ENCODE results near the gene NOX3.

DNA sequence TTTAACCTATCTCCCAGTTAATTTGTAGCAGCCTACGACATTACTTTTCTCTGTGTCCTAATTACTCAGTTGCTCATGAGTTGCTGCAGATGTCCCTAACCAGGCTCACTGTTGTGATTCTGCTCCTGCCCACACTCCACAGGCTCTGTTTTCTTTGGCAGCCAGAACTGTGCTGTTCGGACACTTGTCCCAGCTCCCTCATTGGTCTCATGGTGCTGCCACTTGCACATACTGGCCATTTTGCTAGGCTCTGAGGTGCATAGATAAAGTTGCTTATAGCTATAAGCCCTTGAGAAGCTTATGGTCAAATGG is 55.0 kb downstream of the NOX3 start:
- TF ChIP-seq CTCF (IDR thresholded peaks at IDR 0.05) (no peak), POLR2AphosphoS5 (IDR thresholded peaks at IDR 0.05; ENCODE audit: insufficient read depth in 1 of 2, low read depth in 1 of 2) (no peak), POLR2A (IDR thresholded peaks at IDR 0.05) (no peak)

Measured in vagina (tissue), 2 donors.